Kidney (tissue), 14 donors: ENCODE measurements around the gene RBCK1. TPM values are rescaled to one million over a fixed set of nuclear protein-coding genes. Genes with fewer than 3 reads are reported as not detected.

Source experiments
- DNase-seq, 5 donors: peaks; one replicate each; pipeline ENCODE4 v3.0.0-alpha.2; 2013 to 2020
- FAIRE-seq: peaks from 2 replicates; lab custom pipeline; 2012; peaks lifted over from hg19 to GRCh38; lab: Jason Lieb, UNC
- H3K27ac ChIP-seq, 2 donors: one replicate each; pipeline ENCODE4 v1.7.0; 2013; ENCODE audit warnings: low read depth in 2 of 2, low read length in 2 of 2, inconsistent platforms in 1 of 2
- H3K27me3 ChIP-seq: one replicate; pipeline ENCODE4 v1.7.1; 2013; ENCODE audit warnings: low read length, inconsistent platforms; ENCODE audit not compliant: control insufficient read depth, insufficient read depth
- H3K36me3 ChIP-seq, 3 donors: one replicate each; pipeline versions ENCODE4 v1.7.0 to v1.7.1; 2013; ENCODE audit warnings: low read length in 3 of 3, control low read depth in 1 of 3, inconsistent platforms in 1 of 3; ENCODE audit not compliant: insufficient read depth in 3 of 3, control insufficient read depth in 2 of 3
- H3K4me1 ChIP-seq, 3 donors: one replicate each; pipeline versions ENCODE4 v1.7.0 to v1.7.1; 2013; ENCODE audit warnings: low read length in 3 of 3, inconsistent platforms in 1 of 3, low read depth in 1 of 3; ENCODE audit not compliant: control insufficient read depth in 2 of 3, insufficient read depth in 2 of 3
- H3K4me3 ChIP-seq, 3 donors: one replicate each; pipeline versions ENCODE4 v1.7.0 to v1.8.1; 2013; ENCODE audit warnings: low read length in 3 of 3, control low read depth in 1 of 3, inconsistent platforms in 1 of 3
- H3K9ac ChIP-seq, 3 donors: one replicate each; pipeline versions ENCODE4 v1.7.0 to v1.7.1; 2013; ENCODE audit warnings: low read length in 3 of 3, control low read depth in 1 of 3, inconsistent platforms in 1 of 3
- H3K9me3 ChIP-seq, 3 donors: one replicate each; pipeline versions ENCODE4 v1.7.0 to v1.7.1; 2013; ENCODE audit warnings: low read length in 3 of 3, control low read depth in 1 of 3, inconsistent platforms in 1 of 3; ENCODE audit not compliant: control insufficient read depth in 2 of 3, insufficient read depth in 1 of 3
- CTCF ChIP-seq: IDR thresholded peaks from 3 replicates; pipeline ENCODE4 v1.5.1; 2012; ENCODE audit warnings: mild to moderate bottlenecking, moderate library complexity, borderline replicate concordance; ENCODE audit not compliant: insufficient read depth; ENCODE audit errors: extremely low read depth
- intact Hi-C: fragments of 100-400 bp; cut with DNase I; formaldehyde crosslinking; loops from one replicate; pipeline ENCODE4 v1.11.1; 2022
- polyA plus RNA-seq: library from polyadenylated mRNA; stranded (reverse); fragments of 350-450 nt; fragmentation: Illumina TruSeq; extraction: RNeasy Lipid Tissue Mini Kit (QIAGEN cat#74804); gene quantifications from one replicate; pipeline ENCODE4 v1.2.3, GENCODE V29; 2014; ENCODE audit warnings: low read depth, low replicate concordance; ENCODE audit not compliant: insufficient read depth
- total RNA-seq: library from RNA; stranded (reverse); fragmentation: NEBNext Ultra II Directional; extraction: Animal tissue kit (Norgen Biotek cat#: 25700); gene quantifications from one replicate; pipeline ENCODE4 v1.2.1, GENCODE V29; 2021
- donor health status: control.
- donor health status: control.
- donor health status: control.
- donor health status: control.
- donor health status: control.
- donor health status: DM: yes; HTN: yes; CAD: no.
- donor health status: Normal renal cell carcinoma (clear cell type).

RBCK1 gene
- total and polyA plus RNA-seq, 2 donors from 2014 or later, result 73.0 to 93.6 TPM

DNA sequence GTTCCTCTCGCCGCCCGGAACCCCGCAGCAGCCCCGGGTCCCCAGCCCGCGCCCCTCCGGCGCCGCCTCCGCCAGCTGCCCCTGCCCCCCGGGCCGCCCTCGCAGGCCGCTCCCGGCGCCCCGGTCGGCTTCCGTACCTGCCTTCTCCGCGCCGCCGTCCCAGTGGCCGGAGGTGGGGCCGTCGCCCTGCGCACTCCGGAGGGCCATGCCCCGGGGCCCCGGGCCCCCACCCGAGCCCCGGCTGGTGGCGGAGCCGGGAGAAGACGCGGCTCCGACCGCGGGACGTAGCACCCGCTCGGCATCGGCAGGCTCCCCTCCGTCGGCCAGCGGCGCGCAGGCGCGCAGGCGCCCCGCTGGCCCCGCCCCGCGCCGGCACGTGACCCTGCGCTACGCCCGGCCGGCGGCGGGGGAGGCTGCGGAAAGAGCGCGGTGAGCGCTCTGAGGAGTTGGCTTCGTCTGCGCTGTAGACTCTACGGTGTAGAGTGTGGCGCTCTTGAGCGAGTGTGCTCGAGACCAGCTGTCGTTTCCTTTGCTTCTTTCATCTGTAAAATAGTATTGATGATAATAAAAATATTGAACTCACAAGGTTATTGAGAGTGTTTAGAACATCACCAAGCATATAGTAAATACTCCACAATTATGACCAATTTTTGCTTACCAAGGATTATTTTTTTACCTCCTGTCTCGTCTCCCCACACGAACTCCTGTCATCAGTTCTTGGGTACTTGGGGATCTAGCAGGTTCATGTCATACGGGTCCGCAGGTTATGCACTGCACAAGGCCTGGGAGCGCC, 54.3 kb downstream of the RBCK1 start, which contains the start of gene TBC1D20:
TSS of gene TBC1D20 (minus strand) at position 335 of the 793 bp plus-strand sequence. CDS start at position 207, 128 bp downstream.
- Histone ChIP-seq H3K27me3 (no peaks in the 10 kb centered on the region), H3K27ac (peak within 1 kb of the TSS; percentile 77 to 86), H3K4me3 (peak within 1 kb of the TSS; percentile 66 to 93 (median 73)), H3K9ac (peak within 1 kb of the TSS; percentile 30 to 87 (median 56)), H3K4me1 (peaks cover 5 to 10% (median 5%) of the 10 kb centered on the region in 3 donors), H3K9me3 (no peaks in the 10 kb centered on the region), H3K36me3 (no peaks in the 10 kb centered on the region)
- DNase-seq (peak; percentile 84 to 96 (median 94)), FAIRE-seq (no peak)
- peak; percentile 33 for TF ChIP-seq CTCF
- intact Hi-C loops, result no loop called here

- H3K9ac ChIP-seq, result no peak overlapping the region
- H3K9me3 ChIP-seq, result no peaks in the 10 kb centered on the region
- H3K27me3 ChIP-seq, result no peaks in the 10 kb centered on the region
- H3K27ac ChIP-seq, result no peak overlapping the region
- no peaks in the 10 kb centered on the region for H3K36me3 ChIP-seq
- no peak for FAIRE-seq
- H3K4me1 ChIP-seq, result peaks cover 0 to 3% (median 2%) of the 10 kb centered on the region in 3 donors
- no peak overlapping the region for H3K4me3 ChIP-seq
- no peak for TF ChIP-seq CTCF
- no peak for DNase-seq
- intact Hi-C loops, result no loop called here
Observed at GRCh38 chr20:467755-468154, 59.7 kb downstream of the RBCK1 start.

- Histone ChIP-seq H3K4me1 (no peaks in the 10 kb centered on the region), H3K27me3 (no peaks in the 10 kb centered on the region), H3K9ac (no peak overlapping the region), H3K27ac (no peak overlapping the region), H3K9me3 (no peaks in the 10 kb centered on the region), H3K36me3 (peaks cover 0 to 9% (median 2%) of the 10 kb centered on the region in 3 donors), H3K4me3 (no peak overlapping the region)
- TF ChIP-seq CTCF, result no peak
- no peak for DNase-seq
- no peak for FAIRE-seq
- intact Hi-C loops, result no loop called here
Observed at GRCh38 chr20:469746-470490, 61.8 kb downstream of the RBCK1 start.
